Peyer's patch (tissue), 4 donors: ENCODE results near the gene GARIN5B.

Experiments
- POLR2A ChIP-seq, 2 donors: fragments of 450-650 bp; IDR thresholded peaks; one replicate each; pipeline ENCODE4 v1.5.1; 2017; ENCODE audit warnings: antibody characterized with exemption in 2 of 2, mild to moderate bottlenecking in 2 of 2, moderate library complexity in 2 of 2
- TF ChIP-seq, protein P1 (sequence below), 6 experiments: fragments of 450-650 bp in 4 of 6; fragments of 200-600 bp in 2 of 6; sonication (generic) in 1 of 6; IDR thresholded peaks; one replicate each; pipeline ENCODE4 v1.5.1; 2017 to 2019; ENCODE audit warnings: antibody characterized with exemption in 6 of 6, mild to moderate bottlenecking in 3 of 6, moderate library complexity in 1 of 6

DNA sequence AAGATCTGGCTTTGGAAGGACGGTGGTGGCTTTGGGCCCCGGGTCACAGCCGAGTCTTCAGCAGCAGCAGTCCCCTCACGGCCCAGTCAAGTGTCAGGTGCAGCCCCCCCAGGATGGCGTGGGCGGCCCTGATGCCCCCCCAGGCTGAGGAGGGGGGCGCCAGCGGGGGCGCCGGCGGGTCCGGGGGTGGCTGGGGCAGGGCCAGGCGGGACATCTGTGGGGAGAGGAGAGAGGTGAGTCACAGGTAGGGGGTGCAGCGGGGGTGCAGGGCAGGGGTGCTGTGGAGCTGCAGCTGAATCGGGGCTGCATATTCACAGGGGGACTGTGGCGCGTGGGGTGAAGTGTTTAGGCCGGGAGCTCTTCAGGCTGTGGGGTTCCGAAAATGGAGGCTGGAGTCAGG is 2.9 kb upstream of the GARIN5B start:
- TF ChIP-seq, protein P1, sequence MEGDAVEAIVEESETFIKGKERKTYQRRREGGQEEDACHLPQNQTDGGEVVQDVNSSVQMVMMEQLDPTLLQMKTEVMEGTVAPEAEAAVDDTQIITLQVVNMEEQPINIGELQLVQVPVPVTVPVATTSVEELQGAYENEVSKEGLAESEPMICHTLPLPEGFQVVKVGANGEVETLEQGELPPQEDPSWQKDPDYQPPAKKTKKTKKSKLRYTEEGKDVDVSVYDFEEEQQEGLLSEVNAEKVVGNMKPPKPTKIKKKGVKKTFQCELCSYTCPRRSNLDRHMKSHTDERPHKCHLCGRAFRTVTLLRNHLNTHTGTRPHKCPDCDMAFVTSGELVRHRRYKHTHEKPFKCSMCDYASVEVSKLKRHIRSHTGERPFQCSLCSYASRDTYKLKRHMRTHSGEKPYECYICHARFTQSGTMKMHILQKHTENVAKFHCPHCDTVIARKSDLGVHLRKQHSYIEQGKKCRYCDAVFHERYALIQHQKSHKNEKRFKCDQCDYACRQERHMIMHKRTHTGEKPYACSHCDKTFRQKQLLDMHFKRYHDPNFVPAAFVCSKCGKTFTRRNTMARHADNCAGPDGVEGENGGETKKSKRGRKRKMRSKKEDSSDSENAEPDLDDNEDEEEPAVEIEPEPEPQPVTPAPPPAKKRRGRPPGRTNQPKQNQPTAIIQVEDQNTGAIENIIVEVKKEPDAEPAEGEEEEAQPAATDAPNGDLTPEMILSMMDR (IDR thresholded peaks at IDR 0.05): no peak
- TF ChIP-seq POLR2A (IDR thresholded peaks at IDR 0.05): no peak
